Kidney glomerular epithelial cell (primary cell): Measurements from ENCODE around the gene PNP.
A peak's percentile ranks its signal among the peaks of the same experiment; 100 is the strongest.
"Not testable (repeated sequence)": the region's sequence is repeated elsewhere in the genome, so short reads cannot be mapped to it uniquely, and the experiment has no call there.

Source experiments
- DNase-seq: peaks from one replicate; lab custom pipeline; 2025; lab: John Stamatoyannopoulos, UW

The PNP gene

GRCh38 chr14:20492486-20492885 is 23.3 kb downstream of the PNP start:
- no peak for DNase-seq

DNA sequence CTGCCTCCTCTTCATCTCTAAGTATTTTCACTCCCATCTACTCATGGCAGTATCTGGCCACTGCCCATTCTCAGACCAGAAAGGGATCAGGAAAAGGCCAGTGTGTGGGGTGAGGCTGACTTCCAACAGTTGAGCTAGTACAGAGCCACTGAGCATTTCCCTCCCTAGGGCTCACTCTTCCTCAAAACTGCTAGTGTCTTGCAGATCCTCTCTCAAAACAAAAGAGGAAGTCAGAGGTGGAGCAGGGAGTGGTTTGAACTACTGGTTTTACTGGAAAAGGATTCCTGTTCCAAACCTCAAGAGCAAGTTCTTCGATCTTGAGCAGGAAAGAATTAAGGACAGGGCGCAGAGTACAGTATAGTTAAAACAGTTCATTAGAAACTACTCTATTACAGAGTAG is 24.4 kb downstream of the PNP start:
- no peak for DNase-seq

DNA sequence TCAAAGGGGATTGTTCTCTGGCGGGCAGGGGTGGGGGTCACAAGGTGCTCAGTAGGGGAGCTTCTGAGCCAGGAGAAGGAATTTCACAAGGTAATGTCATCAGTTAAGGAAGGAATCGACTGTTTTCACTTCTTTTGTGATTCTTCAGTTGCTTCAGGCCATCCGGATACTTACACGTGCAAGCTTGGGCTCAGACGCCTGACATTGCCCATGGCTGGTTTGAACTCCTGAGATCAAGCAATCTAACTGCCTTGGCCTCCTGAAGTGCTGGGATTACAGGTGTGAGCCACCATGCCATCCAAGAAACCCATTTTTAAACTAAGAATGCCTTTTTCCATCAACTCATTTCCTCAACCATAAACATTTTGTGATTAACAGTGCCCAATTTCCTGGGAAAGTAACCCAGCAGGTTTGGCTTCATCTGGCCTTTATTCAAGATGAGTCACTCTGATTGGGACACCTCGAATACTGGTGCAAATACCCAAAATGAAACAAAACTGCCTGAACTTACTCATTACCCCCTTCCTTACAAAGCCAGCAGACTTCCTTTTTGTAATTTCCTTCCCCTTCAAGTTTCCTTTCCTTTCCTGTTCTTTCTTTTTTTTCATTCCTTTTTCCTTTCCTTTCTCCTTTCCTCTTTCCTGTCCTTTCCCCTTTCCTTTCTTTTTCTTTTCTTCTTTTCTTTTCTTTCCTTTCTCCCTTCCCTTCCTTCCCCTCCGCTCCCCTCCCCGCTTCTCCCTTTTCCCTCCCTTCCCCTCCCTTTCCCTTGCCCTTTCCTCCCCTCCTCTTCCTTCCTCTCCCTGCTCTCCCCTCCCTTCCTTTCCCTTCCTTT is 25.9 kb downstream of the PNP start:
- no peak for DNase-seq

DNA sequence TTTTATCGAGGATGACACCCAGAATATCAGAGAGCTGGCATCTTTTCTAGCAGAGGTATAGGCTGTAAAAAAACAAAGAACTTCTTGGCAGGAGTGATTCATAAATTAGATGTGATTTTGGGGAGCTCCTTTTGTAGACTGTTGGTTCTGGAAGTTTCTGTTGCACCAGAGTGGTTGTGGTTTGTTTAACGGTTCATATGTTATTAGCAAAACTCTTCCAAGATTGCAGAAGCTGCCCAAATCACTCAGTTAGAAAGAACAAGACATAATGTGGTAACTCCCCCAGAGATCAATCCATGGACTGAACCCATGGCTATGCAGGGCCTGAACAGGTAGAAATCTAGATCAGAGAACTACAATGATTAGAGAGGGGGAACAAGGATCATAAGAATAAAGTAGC is 29.4 kb downstream of the PNP start:
- peak; percentile 23 for DNase-seq

DNA sequence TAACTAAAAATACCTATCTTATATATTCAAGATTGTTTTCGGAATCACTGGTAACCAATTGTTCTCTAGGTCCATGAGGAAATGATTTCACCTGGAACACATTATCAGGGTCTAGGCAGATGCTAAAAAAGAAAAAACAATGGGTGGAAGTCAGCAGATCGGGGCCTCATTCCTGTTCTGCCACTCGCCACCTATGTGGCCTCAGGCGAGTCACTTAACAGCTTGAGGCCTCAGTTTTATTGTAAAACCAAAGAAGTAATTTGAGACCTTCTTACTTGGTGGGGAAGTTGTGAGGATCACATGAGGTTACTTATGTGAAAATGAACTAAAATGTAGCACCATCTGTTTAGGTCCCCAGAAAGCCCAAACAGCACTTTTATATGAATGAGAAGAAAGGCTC is 29.9 kb downstream of the PNP start:
- no peak for DNase-seq

DNA sequence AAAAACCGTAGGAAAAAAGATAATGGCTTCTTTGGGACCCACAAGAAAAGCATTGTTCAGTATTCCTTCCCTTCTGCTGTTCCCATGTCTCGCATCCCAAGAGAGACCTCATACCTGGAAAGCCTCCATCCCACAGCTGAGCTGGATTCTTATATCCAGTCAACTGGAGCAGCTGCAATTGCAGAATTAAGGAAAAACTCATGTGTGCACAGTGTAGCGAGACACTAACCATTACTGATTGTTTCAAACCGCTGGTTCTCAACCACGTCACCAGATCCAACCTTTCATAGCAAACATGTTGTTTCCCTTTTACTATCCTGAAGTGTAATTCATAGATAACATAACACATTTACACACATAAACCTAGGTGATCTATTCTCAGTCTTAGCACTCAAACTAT is 30.7 kb downstream of the PNP start:
- peak; percentile 34 for DNase-seq

- DNase-seq: no peak
Observed at GRCh38 chr14:20501346-20501745, 32.1 kb downstream of the PNP start.

DNA sequence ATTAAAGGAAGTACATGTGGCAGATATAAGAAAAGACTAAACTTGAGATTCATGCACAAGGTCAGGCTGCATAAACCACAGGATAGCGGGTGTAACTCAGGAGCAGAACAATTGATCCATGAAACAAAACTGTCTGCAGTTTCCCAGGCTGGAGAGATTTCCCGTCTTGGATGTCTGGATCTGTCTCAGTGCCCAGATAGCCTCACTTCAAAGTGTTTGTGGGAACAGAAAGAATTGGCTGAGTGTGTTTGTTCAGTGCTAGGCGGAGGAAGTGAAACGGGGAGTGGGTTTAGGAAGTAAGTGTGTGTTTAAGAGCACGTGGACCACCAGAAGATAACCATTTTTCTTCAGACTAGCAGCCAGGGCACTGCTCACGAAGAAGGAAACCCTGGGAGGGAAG is 34.7 kb downstream of the PNP start:
- DNase-seq: peak; percentile 2

DNA sequence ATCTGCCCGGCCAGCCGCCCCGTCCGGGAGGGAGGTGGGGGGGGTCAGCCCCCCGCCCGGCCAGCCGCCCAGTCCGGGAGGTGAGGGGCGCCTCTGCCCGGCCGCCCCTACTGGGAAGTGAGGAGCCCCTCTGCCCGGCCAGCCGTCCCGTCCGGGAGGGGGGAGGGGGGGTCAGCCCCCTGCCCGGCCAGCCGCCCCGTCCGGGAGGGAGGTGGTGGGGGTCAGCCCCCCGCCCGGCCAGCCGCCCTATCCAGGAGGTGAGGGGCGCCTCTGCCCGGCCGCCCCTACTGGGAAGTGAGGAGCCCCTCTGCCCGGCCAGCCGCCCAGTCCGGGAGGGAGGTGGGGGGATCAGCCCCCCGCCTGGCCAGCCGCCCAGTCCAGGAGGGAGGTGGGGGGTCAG is 37.1 kb downstream of the PNP start:
- not testable (repeated sequence) for DNase-seq

GRCh38 chr14:20506752-20507151 is 37.5 kb downstream of the PNP start:
- DNase-seq: not testable (repeated sequence)

GRCh38 chr14:20507537-20507936 is 38.3 kb downstream of the PNP start:
- not testable (repeated sequence) for DNase-seq

- DNase-seq: no peak
Observed at GRCh38 chr14:20508367-20508766, 39.2 kb downstream of the PNP start.

DNA sequence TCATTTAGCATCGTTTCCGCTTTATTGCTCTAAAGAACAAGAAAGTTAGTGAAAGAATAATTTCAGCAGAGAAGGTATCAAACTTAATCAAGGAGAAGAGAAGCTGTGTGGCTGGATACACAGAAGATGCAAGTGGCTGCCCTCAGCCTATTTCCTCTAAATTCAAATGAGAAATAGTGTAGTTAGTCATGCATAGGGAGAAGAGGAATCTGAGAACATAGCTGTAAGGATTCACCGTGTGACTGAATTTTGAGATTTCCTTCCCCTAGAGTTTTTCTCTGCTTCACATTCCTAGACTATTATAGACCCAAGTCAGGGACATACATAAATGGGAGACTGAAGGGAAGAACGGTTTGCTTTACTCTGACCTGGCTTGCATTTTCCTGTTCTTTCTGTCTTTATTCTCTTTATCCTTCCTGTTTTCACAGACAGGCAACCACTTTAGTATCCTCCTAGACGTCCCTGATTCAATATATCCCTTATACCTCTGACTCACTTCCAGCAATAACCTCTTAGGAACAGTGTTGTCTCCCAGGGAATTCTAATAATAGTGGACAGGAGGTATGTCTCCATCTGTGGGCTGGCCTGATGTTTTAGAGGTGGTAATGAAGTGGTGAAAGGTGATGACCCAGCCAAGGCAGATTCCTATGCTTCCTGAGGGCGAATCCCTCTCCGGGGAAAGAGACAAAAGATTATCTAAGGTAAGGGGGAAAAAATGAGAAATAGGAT is 43.1 kb downstream of the PNP start:
- DNase-seq: peak; percentile 23

- no peak for DNase-seq
Observed at GRCh38 chr14:20515846-20516245, 46.6 kb downstream of the PNP start.

GRCh38 chr14:20516921-20517320 is 47.7 kb downstream of the PNP start:
- DNase-seq: no peak

- DNase-seq: no peak
Observed at GRCh38 chr14:20522332-20522731, 53.1 kb downstream of the PNP start.

DNA sequence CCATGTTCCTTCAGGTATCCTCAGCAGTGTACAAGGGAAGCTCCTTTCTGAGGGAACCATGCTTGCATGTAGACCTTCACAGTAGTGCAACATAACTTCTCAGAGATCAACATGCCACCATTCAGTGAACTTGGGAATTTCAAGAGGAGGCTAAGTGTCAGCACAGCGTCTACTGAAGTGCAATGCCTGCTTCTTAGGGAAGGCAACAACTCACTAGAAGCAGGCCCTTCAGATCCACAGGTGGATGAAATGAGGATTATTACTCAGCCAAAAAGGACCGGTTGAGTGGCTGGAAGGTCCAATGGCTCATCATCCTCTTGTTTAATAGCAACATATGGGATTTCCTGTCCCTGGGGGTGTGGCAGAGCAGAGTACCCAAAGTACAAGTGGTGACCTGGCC is 54.8 kb downstream of the PNP start:
- DNase-seq: no peak
